HG03108 (cell line): Measurements from ENCODE around the gene NFIC.

ENCODE experiments used
- ATAC-seq: cut with Tn5 transposase; IDR thresholded peaks from one replicate; pipeline ENCODE4 v1.9.1; 2021; ENCODE audit warnings: moderate library complexity; ENCODE audit not compliant: unreplicated experiment

The NFIC gene

DNA sequence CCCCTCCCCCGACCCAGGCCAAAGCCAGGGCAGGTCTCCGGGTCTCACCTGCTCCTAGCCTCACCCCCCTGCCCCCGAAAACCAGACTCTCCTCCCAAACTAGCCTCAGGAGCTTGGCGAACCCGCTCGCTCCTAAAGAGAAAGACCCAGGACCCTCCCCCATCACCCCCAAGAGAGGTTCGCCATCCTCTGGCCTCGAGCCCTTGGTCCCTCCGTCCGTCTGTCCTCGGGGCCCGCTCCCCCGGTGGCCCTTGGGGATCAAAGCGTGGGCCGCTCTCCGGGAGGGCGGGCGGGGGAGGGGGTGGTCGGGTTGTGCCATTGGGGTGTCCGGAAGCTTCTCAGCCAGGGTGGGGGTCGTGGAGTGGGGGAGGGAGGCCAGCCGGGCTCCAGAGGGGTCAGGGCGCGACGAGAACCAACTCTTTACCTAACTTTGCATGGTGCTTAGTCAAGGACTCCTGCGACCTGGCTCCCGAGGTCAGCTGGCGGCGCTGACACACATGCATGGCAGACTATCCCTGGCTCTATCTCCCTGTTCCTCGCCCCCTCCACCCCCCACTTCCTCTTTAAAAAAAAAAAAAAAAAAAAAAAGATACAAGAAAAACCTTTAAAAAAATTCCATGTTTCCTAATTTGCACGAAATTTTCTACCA lies 98.3 kb downstream of the NFIC start:
- ATAC-seq = no peak

DNA sequence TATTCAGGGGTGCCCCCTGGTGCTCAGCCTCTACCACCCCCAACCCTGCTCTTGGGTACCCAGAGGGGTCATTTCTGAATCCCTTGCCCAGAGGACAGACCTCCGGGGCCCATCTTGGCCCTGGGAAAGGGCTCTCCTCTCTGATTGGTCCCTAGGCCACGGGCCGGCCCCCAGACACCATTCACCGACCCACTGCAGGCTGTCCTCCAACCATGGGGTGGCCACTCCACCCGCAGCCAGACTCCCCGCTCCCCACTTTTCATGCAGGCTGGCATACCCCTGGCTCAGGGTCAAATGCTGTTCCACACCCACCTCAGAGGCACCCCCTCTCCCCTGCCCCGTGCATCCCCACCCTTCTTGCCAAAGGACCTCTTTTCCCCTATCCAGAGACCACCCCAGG lies 99.2 kb downstream of the NFIC start:
- ATAC-seq = no peak

- ATAC-seq = no peak
Observed at GRCh38 chr19:3466635-3467034, 100.3 kb downstream of the NFIC start.

DNA sequence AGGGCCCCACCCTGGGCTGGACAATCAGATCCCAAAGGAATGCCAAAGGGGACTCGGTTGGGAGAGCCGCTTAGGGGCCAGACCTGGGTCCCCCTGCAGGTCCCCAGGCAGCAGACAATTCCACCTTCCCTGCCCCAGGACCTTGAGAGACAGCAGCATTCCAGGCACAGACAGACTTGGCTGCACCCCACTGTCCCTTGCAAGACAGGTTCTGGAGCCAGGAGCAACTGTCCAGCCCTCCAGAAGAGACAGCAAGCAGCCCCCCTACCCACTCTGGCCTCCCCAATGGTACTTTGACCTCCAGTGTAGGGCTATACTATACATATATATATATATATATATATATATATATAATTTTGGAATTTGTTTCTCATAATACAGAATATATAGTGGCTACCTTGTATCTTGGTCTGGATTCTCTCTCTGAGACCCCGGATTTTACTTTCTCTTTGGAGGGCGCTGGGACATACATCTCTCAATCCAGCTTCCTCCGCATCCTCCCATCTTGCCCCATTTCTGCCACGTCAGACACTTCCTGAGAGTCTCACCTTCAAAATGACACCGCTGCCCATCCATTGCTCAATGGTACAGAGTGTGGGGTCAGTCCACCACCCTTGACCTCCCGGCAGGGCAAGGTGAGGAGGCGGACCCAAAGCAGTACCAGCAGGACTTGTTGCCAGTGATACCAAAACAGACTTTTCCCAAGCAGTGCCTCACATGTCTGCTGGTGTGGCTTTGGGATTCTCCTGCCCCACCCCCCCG lies 101.2 kb downstream of the NFIC start:
- ATAC-seq = no peak

DNA sequence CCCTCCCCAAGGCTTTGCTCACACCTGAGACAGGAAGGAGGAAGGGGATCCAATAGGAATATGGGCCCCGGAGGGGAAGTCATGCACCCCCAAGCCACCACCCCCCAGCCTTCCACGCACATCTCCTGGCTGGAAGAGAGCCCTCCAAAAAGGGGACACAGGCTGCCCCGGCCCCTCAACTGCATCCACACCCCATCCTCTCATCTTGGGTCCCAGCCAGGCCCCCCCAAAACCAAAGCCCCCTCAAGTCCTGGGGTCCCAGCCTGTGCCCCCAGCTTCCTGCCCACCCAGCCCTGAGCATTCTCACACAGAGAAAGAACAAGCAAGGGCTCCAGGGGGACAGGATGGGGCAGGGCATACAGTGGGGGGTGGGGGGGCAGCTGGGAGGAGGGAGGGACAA lies 101.8 kb downstream of the NFIC start:
- ATAC-seq = no peak

GRCh38 chr19:3469638-3470499 lies 103.5 kb downstream of the NFIC start:
- ATAC-seq = no peak

GRCh38 chr19:3470500-3471128 lies 104.2 kb downstream of the NFIC start:
- ATAC-seq = no peak

DNA sequence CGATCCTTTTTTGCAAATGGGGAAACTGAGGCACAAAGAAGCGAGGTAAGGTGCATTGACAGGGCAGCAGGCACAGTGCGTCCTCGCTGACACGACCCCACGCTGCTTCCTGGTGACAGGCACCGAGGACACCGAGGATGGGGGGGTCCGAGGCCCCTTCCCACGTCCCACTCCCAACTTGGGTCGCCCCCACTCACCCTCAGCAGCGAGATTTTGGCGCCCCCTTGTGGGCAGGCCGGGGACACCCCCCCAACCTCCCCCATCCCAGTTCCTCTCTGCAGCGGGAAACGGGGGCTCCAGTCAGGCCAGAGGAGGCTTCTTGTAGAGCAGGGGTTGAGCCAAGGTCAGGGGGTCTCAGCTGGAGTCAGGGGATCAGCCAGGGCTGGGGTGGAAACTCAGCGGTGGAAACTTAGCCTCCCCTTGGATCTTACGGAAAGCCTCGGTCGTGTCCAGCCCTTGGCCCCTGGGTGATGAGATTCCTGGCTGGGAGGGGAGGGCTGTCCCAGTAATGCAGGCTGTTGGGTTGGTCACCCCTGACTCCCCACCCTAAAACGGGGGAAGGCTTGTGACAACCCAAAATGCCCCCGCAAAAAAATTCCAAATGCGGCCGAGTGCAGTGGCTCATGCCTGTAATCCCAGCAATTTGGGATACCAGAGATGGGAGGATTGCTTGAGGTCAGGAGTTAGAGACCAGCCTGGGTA lies 105.7 kb downstream of the NFIC start:
- no peak for ATAC-seq

GRCh38 chr19:3474010-3474409 lies 107.6 kb downstream of the NFIC start:
- no peak for ATAC-seq

- ATAC-seq = no peak
Observed at GRCh38 chr19:3474614-3475013, 108.2 kb downstream of the NFIC start.

DNA sequence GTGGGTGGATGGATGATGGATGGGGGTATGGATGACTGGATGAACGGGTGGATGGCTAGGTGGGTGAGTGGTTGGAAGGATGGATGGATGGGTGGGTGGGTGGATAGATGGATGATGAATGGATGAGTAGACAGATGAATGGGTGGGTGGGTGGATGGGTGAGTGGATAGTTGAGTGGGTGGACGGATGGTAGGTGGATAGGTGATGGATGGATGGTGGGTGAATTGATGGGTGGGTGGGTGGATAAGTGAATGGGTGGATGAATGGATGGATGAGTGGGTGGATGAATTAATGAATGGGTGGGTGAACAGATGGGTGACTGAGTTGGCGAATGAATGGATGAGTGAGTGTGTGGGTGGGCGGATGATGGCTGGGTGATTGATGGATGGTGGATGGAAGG lies 109.1 kb downstream of the NFIC start:
- no peak for ATAC-seq

DNA sequence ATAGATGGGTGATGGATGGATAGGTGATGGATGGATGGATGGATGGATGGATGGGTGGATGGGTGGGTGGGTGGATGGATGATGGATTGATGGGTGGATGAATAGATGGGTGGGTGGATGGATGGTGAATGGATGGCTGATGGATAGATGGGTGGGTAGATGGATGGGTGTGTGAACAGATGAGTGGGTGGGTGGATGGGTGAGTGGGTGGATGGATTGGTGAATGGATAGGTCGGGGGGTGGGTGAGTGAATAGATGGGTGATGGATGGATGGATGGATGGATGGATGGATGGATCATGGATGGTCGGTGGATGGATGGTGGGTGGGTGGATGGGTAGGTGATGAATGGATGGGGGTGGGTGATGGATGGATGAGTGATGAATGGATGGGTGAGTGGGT lies 110.4 kb downstream of the NFIC start:
- no peak for ATAC-seq

- ATAC-seq = no peak
Observed at GRCh38 chr19:3477506-3477905, 111.1 kb downstream of the NFIC start.

DNA sequence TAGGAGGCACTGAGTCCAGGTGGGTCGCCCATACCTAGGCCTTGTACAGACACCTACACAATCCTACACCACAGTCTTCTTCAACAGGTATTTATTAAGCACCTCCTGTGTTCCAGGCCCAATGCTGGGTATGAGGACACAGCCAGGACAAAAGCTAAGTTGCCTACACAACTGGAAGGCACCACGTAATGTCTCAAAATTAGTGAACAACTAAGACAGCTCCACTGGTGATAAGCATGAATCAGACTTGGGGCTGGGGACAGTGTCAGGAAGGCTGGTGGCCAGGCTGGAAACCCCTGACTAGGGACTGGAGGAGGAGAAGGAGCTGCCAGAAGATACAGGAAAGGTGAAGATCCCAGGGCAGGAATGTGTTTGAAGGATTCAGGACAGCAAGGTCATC lies 111.6 kb downstream of the NFIC start:
- ATAC-seq = no peak

GRCh38 chr19:3478409-3479176 lies 112.2 kb downstream of the NFIC start:
- no peak for ATAC-seq

GRCh38 chr19:3479177-3479833 lies 112.9 kb downstream of the NFIC start:
- ATAC-seq = no peak

- no peak for ATAC-seq
Observed at GRCh38 chr19:3479834-3480215, 113.4 kb downstream of the NFIC start.

GRCh38 chr19:3480383-3481091 lies 114.2 kb downstream of the NFIC start, which contains the start of gene SMIM24:
SMIM24 (minus strand) TSS chr19:3480525; CDS start chr19:3480463, 62 bp downstream.
- ATAC-seq = no peak
